ENCODE data around the gene LRRC36.

Gene LRRC36

DNA sequence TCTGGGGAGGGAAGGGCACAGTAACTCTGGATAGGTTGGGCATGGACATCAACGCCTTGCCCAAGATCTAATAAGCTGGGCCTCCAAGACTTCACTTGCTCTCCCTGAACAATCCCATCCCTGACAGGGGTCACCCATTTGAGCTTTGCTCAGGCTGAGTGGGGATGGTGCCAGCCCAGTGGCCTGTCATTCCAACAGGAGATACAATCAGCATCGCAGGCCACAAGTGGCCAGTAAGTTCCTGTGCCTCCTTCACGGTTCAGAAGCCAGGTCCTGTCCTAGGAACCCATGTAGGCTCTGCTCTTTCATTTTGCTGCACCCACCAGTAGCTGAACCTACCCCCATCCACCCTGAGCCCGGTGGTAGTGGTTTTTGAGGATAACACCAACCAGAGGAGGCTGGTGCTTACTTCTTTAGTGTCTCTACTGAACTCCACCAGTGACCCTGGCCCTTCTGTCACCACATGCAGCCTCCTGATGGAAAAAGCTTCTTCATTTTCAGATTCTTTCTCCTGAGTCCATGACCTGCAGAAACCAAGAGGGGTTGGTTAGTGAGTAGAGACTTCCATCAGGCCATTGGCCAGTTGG, 32.4 kb upstream of the LRRC36 start:
- no peak for DNase-seq (ENCODE audit: low spot score)

DNA sequence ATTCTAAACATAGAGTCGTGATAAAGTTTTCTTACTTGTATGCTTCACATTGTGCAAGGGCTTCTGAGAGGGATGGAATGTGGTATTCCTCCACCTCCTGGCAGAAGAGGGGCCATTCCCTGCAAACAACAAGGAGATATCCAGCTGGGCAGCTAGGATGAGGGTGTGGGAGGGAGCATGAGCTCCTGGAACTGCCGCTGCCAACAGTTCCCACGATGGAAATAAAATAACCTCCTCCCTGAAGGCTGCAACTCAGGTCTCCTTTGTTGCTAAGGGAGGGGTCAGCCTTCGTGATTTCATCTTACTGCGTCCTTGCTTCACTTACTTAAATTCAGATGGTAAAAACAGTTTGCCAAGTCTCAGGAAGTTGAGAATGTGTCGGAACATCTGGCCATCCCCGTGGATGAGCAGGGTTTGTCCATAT, 31.7 kb upstream of the LRRC36 start:
- DNase-seq (ENCODE audit: low spot score) = no peak

DNA sequence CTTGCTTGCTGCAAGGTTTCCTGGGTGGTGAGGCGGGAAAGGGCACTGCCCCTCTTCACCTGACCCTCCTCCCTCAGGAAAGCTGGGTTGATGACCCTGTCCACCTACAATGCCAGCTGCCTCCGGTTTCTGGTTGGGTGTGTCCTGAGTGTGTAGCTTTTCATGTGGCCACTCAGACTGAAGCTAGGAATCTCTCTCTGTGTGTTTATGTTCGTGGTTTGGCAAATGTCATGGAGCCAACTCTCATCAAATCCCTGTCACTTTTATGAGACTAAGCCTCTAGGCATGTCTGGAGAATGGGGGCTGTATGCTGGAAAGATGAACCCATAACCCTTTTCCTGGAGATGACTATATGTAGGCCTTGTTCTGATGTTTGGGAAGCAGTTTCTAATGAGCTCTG, 30.2 kb upstream of the LRRC36 start:
- no peak for DNase-seq (ENCODE audit: low spot score)

DNA sequence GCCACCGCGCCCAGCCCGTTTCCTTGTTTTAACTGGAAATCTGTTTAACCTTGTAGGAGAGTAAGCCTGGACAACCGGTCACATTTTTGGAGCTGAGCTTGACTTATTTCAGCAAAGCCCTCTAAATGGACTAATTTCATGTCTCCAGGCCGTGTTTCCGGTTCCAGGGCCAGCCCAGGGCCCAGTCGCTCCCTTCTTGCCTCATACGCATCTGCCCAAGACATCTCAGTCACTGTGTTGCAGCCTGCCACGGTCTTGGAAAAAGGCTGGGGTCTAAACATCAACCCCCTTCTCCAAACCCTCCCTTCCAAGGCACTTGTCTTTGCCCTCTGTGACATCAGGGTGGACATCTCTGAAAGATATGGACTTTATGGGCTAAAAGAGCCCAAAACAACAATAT, 28.3 kb upstream of the LRRC36 start:
- DNase-seq (ENCODE audit: low spot score) = no peak

DNA sequence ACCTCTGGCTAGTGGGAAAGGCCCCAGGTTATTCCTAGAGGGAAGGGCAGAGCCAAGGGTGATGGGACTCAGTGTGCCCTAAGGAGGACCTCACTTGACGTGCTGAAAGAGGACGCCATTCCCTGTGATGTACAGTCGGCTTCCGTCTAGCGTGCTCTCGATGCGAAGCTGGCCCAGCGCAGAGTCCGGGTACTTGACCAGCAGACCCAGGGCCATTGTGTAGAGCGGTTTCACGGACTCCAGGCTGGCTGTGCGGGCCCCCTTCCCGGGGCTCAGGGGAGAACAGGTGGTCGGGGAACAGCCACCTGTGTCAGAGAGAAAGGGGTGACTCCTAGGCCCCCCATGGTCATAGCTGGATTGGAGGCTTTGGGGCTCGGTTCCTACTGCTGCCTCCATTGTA, 27.3 kb upstream of the LRRC36 start:
- DNase-seq (ENCODE audit: low spot score) = no peak

DNA sequence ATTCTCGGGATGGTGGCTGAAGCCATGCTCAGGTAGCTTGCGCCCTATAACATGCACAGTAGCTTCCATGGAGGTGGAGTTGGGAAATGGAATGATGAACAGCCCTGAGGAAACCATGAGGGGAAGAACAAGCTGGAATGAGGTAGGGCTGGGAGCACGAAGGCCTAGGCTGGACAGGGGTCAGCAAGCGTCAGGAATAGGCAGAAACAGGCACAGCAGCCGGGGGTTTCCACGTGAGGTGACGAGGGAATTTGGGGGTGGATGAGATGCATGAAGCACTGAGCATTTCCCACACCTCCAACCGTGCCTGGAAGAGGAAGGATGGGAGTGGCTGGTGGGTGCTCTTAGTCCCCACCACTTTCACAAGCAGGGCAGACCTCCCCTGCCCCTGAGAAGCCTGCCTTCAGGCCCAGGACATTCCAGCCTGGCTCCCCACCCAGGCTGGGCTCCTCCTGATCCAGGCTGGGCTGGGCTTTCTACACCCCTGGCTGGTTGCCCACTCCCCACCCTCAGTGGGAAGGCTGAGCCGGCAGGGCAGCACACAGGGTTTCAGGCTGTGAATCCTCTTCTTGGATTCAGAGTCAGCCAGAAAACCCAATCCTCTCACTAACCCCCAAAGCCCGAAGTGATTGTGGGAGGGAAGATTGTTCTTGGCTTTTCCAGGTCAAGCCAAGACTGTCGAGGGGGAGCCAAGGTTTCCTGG, 25.4 kb upstream of the LRRC36 start:
- DNase-seq (ENCODE audit: low spot score) = no peak

DNA sequence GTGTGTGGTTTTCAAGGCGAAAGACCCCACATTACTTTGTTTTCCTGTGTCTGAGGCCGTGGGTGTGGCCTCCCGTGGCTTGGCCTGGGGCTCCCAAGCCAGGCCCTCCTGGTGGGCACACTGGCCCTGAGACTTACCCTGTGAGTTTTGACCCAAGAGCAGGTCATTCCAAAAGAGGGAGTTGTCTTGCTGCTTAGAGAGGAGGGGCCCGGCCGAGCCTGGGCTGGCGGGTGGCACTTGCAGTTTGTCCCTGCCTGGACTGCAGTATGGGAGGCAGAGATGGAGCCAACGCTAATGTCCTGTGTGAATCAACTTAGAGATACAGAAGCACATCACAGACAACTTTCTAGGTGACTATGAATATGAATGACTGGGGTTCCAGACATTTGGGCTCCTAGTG, 24.5 kb upstream of the LRRC36 start:
- no peak for DNase-seq (ENCODE audit: low spot score)

DNA sequence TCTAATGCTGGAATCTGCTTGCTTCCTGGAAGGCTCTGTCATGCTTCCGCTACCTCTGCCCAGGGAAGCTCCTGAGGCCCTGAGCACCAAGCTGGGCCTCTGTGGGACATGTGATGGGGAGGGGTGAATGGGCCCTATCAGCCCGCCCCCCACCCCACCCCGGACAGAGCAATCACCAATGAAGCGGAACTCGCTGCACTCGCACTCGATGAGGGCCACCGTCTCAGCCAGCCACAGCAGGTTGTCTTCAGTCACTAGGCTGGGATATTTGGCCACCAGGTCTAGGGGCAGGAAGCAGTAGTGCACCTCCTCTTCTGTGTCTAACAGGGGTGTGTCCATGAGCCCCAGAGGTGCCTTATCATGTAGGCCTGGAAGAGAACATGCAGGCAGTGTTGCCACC, 23.6 kb upstream of the LRRC36 start:
- DNase-seq (ENCODE audit: low spot score) = no peak

DNA sequence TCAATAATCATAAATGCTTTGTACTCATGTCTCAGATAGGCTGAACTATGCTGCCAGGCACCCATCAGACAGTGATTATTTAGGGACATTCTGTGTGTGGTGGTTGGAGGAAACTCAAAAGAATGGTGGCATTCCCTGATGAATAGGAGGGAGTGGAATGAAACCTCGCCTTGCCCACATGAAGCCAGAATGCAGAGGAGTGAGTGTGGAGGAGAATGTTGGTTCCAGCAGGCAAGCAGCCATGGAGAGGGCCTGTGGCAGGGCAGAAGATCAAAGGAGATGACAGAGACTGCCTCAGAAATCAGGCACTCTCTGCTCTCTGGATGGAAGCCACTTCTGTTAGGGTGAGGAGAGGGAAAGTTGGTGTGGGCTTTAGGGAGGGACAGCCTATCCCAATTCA, 22.6 kb upstream of the LRRC36 start:
- no peak for DNase-seq (ENCODE audit: low spot score)

DNA sequence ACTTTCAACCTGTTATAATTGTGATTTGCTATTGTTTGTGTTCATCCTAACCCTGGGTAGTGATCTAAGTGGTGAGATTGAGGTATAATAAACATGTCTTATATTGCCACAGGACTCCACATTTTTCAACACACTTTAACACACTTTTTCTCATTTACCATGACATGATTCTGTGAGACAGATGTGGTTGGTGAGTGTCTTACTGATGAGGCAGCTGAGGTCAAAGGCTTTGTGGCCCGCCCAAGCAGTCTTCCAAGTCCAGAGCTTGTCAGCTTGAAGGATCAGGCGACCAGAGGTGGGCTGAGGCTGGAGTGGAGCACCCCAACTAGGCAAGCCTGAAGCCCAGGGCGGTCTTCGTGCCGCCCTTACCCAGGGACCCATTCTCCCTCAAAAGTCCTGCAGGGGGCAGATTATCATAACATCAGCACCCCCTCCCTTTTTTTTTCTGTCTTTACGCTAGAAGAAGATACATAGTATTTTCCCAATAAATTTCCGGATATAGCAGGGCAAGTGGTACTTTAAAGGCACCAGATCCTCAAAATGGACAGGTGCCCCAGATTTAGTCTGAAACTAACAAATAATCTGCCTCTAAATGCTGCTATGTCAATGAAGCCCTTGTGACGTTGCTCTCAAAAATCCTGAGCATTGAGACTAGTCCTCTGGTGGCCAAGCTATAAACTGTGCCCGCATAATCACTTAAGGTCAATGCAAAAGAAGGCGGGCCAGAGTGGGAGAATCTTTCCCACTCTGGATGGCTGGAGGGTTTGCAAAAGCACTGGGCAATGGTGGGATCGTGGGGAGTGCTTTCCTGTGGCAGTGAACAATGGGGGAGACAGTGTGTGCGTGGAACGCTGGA, 21.2 kb upstream of the LRRC36 start:
- no peak for DNase-seq (ENCODE audit: low spot score)

DNA sequence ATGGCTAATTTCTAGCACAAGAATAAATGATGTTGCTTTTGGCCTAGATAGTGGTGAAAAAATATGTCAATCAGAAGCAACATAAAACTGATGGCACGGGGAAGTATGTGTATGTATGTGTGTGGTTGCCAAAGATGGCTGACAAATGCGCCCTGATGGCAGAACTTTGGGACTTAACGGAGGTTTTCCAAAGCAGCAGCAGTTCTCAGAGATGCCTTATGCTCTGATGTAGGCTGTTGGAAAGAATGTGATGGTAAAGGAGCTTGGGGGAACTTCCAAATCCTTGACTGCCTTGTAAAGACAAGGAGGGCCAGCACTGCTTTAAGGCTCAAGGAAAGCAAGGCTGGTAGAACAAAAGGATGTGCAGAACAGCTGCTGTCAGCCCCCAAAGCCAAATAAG, 16.1 kb upstream of the LRRC36 start:
- DNase-seq (ENCODE audit: low spot score) = no peak

DNA sequence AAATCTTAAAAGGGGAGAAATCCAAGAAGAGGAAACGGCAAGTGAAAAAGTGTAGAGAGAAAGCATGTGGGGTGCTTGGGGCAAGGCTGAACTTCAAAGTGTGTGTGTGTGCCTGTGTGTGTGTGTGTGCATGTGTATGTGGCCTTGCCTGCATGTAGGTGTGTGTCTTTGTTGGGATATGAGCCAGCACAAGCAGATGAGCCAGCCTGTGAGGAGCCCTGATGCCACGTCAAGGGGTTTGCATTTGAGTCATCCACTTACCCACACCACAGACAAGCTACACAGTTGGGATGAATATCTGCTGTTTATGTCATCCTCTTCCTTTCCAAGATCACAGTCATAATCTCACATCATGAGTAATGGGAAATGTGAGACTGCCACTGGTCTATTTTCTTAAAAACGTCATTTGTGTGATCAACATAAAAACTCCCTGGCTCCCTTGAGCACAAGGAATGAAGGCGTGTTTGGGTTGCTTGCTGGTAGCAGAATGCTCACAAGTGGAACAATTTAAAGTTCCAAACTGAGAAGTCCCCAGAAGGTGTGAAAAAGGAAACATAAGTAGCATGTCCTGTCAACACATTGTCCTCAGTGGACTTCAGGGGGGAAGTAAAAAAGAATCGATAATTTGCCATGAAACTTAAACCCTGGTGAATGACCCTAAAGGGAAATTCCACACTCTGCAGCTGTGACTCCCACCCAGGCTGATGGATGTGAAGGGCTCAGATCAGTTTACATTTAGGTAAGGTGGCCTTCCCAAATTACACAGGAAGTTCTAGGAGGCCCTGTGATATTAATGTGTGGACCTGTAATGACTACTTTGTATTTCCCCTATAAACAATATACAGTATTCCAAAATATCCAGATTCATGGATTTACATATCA, 14.8 kb upstream of the LRRC36 start:
- DNase-seq (ENCODE audit: low spot score) = no peak

DNA sequence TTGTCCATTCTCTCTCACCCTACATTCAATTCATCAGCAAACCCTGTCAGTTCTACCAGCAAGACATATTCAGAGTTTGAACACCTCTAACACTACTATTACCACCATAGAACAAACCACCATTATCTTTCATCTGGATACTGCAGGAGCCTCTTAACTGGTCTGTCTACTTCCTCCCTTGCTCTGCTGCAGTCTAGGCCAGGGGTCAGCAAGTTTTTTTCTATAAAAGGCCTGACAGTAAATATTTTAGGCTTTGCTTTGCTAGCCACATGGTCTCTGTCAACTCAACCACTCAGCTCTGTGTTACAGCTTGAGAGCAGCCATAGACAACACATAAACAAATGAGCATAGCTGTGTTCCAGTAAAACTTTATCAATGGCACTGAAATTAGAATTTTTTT, 13.9 kb upstream of the LRRC36 start:
- no peak for DNase-seq (ENCODE audit: low spot score)

DNA sequence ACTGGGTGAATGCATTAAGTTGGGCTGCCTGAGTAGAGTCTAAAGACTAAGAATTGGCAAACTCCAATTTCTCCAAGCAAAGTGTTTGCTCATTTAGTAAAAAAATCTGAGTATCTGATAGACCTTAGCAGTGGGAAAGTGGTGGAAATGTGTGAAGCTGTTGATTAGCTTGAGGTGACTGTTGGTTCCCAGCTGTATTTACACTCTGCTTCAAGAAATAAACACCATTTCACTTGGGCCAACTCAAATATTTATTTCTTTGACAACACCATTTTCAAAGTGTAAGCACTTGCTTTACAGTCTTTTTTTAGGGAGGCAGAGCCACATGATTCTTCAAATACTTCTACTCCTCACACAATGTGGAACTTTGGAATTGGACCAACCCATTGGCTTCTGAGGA, 8.8 kb upstream of the LRRC36 start:
- no peak for DNase-seq (ENCODE audit: low spot score)

DNA sequence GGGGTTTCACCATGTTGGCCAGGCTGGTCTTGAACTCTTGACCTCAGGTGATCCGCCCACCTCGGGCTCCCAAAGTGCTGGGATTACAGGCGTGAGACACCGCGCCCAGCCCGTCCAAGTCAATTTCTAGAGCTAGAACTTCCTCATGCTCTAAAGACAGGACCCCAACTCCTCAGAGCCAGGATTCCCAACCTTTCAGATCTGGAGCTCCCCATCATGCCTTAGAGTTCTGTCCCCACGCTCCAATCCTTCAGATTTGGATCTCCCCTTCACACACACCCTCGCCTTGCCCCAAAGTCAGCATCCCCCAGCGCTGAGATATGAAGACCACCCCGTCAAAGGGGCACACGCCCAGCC, 522 bp upstream of the LRRC36 start:
- no peak for DNase-seq (ENCODE audit: low spot score)

DNA sequence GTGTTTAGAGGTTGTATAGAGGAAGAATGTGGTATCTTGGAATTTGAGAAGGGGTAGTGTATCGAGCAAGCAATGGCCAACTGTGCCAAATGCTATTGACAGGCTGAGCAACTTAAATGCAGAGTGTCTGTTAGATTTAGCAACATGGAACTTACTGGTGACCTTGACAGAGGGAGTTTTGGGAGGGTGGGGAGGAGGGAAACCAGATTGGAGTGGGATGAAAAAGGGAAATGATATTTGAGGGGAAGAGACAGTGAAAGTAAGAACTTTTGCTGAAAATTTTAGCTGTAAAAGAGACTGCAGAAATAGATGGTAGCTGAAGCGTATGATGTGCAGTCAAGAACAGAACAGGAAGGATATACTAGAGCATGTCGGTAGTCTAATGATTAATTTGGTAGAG, 1.1 kb downstream of the LRRC36 start:
- DNase-seq (ENCODE audit: low spot score) = no peak

DNA sequence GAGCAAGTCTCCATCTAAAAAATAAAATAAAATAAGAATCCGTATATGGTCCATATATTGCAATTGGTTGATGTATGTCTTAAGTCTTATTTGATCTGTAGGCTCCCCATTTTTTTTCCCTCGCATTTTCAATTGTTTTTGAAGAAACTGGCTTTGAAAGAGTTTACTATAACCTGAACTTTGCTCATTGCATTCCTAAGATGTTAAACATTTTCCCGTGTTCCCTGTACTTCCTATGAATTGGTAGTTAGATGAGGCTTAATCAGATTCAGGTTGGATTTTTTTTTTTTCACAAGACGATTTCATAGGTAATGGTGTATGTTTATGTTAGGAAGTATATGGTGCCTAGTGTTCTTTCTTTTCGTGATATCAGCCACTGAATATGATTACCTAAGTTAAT, 3.3 kb downstream of the LRRC36 start:
- DNase-seq (ENCODE audit: low spot score) = no peak

DNA sequence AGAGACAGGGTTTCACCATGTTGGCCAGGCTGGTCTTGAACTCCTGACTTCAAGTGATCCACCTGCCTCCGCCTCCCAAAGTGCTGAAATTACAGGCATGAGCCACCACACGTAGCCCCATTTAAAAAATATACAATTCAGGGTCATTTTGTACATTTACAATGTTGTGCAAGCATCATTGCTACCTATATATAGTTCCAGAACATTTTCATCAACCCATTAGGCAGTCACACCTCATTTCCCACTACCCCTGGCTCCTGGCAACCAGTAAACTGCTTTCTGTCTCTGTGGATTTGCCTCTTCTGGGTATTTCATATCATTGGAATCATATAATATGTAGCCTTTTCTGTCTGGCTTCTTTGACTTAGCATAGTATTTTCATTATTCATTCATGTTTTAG, 6.7 kb downstream of the LRRC36 start:
- no peak for DNase-seq (ENCODE audit: low spot score)

DNA sequence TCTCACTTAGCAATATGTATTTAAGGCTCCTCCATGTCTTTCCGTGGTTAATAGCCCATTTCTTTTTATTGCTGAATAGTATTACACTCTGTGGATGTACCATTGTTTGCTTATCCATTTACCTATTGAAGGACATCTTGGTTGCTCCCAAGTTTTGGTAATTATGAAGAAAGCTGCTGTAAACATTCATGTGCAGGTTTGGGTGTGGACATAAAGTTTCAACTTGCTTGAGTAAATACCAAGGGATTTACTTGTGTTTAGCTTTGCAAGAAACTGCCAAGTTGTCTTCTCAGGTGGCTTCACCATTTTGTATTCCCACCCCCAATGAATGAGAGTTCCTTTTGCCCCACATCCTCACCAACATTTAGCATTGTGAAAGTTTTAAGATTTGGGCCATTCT, 9.5 kb downstream of the LRRC36 start:
- DNase-seq (ENCODE audit: low spot score) = no peak

DNA sequence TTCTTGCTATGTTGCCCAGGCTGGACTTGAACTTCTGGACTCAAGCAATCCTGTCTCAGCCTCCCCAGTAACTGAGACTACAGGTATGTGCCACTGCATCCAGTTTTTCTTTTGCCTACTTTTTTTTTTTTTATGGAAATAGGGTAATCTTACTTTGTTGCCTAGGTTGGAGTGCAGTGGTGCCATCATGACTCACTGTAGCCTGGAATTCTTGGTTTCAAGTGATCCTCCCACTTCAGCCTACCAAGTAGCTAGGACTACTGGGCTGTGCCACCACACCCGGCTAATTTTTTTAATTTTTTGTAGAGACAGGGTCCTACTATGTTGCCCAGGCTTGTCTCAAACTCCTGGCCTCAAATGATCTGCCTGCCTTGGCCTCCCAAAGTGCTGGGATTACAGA, 10.0 kb downstream of the LRRC36 start:
- DNase-seq (ENCODE audit: low spot score) = no peak

DNA sequence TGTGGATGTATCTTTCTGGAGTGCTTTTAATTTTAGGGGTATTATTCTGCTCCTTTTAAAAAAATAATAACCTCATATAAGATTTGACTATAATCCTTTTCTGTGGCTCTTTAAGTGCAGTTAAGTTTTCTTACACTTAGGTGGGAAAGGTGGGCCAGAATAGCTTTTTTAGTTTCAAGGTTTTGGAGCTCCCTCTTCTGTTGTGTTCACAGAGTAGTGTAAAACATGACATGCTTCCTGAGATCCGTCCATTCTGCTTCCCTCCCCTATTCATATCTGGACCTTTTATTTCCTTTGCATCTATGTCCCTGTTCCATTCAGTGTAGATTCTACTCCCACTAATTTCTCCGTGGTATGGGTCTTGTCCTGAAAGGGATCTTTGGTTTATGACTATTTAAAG, 12.8 kb downstream of the LRRC36 start:
- DNase-seq (ENCODE audit: low spot score) = no peak

DNA sequence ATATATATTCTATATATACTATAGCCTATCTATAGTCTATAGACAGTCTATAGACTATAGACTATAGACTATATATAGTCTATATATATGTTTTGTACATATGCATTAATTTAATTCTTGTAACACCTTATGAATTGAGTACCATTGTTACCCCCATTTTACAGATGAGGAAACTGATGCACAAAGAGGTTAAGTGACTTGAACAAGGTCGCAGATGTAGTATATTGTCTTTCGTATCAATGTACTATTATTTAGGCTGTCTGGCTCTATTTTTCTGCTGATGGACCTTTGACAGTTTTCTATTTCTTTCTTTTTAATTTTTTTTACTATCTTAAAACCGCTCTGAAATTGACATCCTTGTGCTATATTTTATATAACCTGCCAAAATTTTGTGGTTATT, 14.6 kb downstream of the LRRC36 start:
- no peak for DNase-seq (ENCODE audit: low spot score)

DNA sequence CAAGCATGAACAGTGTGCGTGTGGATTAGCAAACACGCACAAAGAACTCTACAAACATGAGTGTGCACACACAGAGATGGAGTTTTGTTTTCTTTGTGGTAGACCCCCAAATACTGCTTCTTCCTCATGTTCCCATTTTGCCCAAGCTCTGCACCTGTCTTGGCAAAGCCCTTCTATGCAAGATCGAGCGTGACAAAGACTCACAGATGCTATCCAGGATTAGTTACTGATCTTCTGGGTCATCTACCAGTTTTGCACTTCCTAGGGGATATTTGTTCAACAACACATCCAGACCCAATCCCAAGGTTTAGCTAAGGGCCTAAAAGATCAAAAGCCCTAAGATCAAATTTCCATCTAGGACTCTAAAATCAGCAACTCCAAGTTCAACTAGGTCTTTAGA, 16.0 kb downstream of the LRRC36 start:
- DNase-seq (ENCODE audit: low spot score) = no peak

Data from hematopoietic multipotent progenitor cell treated with erythropoietin and hydrocortisone succinate and interleukin-3 and kit ligand, for 15 days (in vitro differentiated cells).